Hepatocyte (in vitro differentiated cells): Measurements from ENCODE around the gene EEFSEC. TPM values are rescaled to one million over a fixed set of nuclear protein-coding genes. Genes with fewer than 3 reads are reported as not detected.

Experiments used
- DNase-seq: peaks from one replicate; pipeline ENCODE4 v3.0.0-alpha.2; 2016; ENCODE audit warnings: low spot score
- H2AFZ ChIP-seq: fragments of 200-600 bp; sonication (generic); 2 replicates; pipeline ENCODE4 v1.6.0; 2016; ENCODE audit warnings: antibody characterized with exemption, mild to moderate bottlenecking
- H3K27ac ChIP-seq: fragments of 200-600 bp; sonication (generic); 2 replicates; pipeline ENCODE4 v1.5.1; 2016; ENCODE audit warnings: mild to moderate bottlenecking
- H3K27me3 ChIP-seq: fragments of 200-600 bp; sonication (generic); 2 replicates; pipeline ENCODE4 v1.6.1; 2016
- H3K36me3 ChIP-seq: fragments of 200-600 bp; sonication (generic); replicated peaks from 2 replicates; pipeline ENCODE4 v1.5.1; 2016; ENCODE audit warnings: low read depth; ENCODE audit not compliant: insufficient read depth
- H3K4me1 ChIP-seq: fragments of 200-600 bp; sonication (generic); 2 replicates; pipeline ENCODE4 v1.5.1; 2016; ENCODE audit warnings: mild to moderate bottlenecking, moderate library complexity; ENCODE audit not compliant: insufficient read depth
- H3K4me2 ChIP-seq: fragments of 200-600 bp; sonication (generic); 2 replicates; pipeline ENCODE4 v1.6.0; 2016
- H3K4me3 ChIP-seq: fragments of 200-600 bp; sonication (generic); 2 replicates; pipeline ENCODE4 v1.5.1; 2016; ENCODE audit warnings: mild to moderate bottlenecking
- H3K79me2 ChIP-seq: fragments of 200-600 bp; sonication (generic); 2 replicates; pipeline ENCODE4 v1.6.0; 2017; ENCODE audit warnings: mild to moderate bottlenecking
- H3K9me2 ChIP-seq: fragments of 200-600 bp; sonication (generic); replicated peaks from 2 replicates; pipeline ENCODE4 v1.6.0; 2017; ENCODE audit warnings: mild to moderate bottlenecking; ENCODE audit not compliant: insufficient read depth
- H3K9me3 ChIP-seq: fragments of 200-600 bp; sonication (generic); 2 replicates; pipeline ENCODE4 v1.5.1; 2016; ENCODE audit warnings: low read depth, mild to moderate bottlenecking
- H4K20me1 ChIP-seq: fragments of 200-600 bp; sonication (generic); 2 replicates; pipeline ENCODE4 v1.6.0; 2016; ENCODE audit warnings: mild to moderate bottlenecking; ENCODE audit not compliant: insufficient read depth, poor library complexity, severe bottlenecking
- EZH2 ChIP-seq: fragments of 200-600 bp; sonication (generic); IDR thresholded peaks from 2 replicates; pipeline ENCODE4 v1.6.1; 2016; ENCODE audit warnings: antibody characterized with exemption, mild to moderate bottlenecking, borderline replicate concordance
- EZH2phosphoT487 ChIP-seq: fragments of 200-600 bp; sonication (generic); IDR thresholded peaks from one replicate; pipeline ENCODE4 v1.6.1; 2018; ENCODE audit warnings: antibody characterized with exemption, mild to moderate bottlenecking, low read depth, moderate library complexity; ENCODE audit not compliant: unreplicated experiment, severe bottlenecking
- WGBS: methylation state at CpG from one replicate; pipeline ENCODE4 v1.1.6; 2016; ENCODE audit warnings: low lambda C conversion rate; ENCODE audit errors: missing lambda C conversion rate; 5-methylcytosine and 5-hydroxymethylcytosine counted together
- polyA plus RNA-seq: library from polyadenylated mRNA; unstranded; fragments of >200 nt; fragmentation: Nextera tagmentation; extraction: Ambion mirVana; gene quantifications from 2 replicates; pipeline ENCODE4 v1.2.1, GENCODE V29; 2016
- total RNA-seq: library from RNA; depleted of rRNA; stranded (reverse); fragments of >200 nt; gene quantifications from 2 replicates; pipeline ENCODE4 v1.2.3, GENCODE V29; 2014
- TF ChIP-seq, protein P1 (sequence below): fragments of 200-600 bp; sonication (generic); IDR thresholded peaks from 2 replicates; pipeline ENCODE4 v1.5.1; 2016; ENCODE audit warnings: antibody characterized with exemption, mild to moderate bottlenecking; ENCODE audit not compliant: poor library complexity

Gene EEFSEC
- total and polyA plus RNA-seq, 2 experiments from 2014 or later = 9.8 to 17.5 TPM

GRCh38 chr3:128307781-128308469, 154.6 kb downstream of the EEFSEC start:
- Histone ChIP-seq H3K9me2 (no peaks in the 10 kb centered on the region), H3K4me2 (no peak overlapping the region), H2AFZ (no peak overlapping the region), H3K27ac (no peak overlapping the region), H3K4me3 (no peak overlapping the region), H3K36me3 (no peaks in the 10 kb centered on the region), H3K27me3 (no peaks in the 10 kb centered on the region), H4K20me1 (no peaks in the 10 kb centered on the region), H3K79me2 (no peaks in the 10 kb centered on the region), H3K4me1 (no peaks in the 10 kb centered on the region), H3K9me3 (no peaks in the 10 kb centered on the region)
- 95% methylated on average over 6 of the region's 6 CpGs for WGBS
- TF ChIP-seq, protein P1, sequence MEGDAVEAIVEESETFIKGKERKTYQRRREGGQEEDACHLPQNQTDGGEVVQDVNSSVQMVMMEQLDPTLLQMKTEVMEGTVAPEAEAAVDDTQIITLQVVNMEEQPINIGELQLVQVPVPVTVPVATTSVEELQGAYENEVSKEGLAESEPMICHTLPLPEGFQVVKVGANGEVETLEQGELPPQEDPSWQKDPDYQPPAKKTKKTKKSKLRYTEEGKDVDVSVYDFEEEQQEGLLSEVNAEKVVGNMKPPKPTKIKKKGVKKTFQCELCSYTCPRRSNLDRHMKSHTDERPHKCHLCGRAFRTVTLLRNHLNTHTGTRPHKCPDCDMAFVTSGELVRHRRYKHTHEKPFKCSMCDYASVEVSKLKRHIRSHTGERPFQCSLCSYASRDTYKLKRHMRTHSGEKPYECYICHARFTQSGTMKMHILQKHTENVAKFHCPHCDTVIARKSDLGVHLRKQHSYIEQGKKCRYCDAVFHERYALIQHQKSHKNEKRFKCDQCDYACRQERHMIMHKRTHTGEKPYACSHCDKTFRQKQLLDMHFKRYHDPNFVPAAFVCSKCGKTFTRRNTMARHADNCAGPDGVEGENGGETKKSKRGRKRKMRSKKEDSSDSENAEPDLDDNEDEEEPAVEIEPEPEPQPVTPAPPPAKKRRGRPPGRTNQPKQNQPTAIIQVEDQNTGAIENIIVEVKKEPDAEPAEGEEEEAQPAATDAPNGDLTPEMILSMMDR = no peak
- TF ChIP-seq EZH2 (no peak), EZH2phosphoT487 (no peak)
- DNase-seq = no peak

GRCh38 chr3:128309026-128309425, 155.7 kb downstream of the EEFSEC start:
- Histone ChIP-seq H3K4me2 (no peak overlapping the region), H3K27me3 (no peaks in the 10 kb centered on the region), H3K9me3 (no peaks in the 10 kb centered on the region), H3K36me3 (no peaks in the 10 kb centered on the region), H3K4me3 (no peak overlapping the region), H3K79me2 (no peaks in the 10 kb centered on the region), H4K20me1 (no peaks in the 10 kb centered on the region), H3K27ac (no peak overlapping the region), H3K9me2 (no peaks in the 10 kb centered on the region), H3K4me1 (no peaks in the 10 kb centered on the region), H2AFZ (no peak overlapping the region)
- DNase-seq = no peak
- 92% methylated on average over 8 of the region's 8 CpGs for WGBS
- TF ChIP-seq, protein P1 = no peak
- TF ChIP-seq EZH2 (no peak), EZH2phosphoT487 (no peak)

GRCh38 chr3:128310286-128311058, 157.2 kb downstream of the EEFSEC start:
- Histone ChIP-seq H3K4me2 (no peak overlapping the region), H3K4me1 (no peaks in the 10 kb centered on the region), H3K4me3 (no peak overlapping the region), H3K27ac (no peak overlapping the region), H3K36me3 (no peaks in the 10 kb centered on the region), H3K9me3 (no peaks in the 10 kb centered on the region), H2AFZ (no peak overlapping the region), H3K9me2 (no peaks in the 10 kb centered on the region), H3K27me3 (no peaks in the 10 kb centered on the region), H4K20me1 (no peaks in the 10 kb centered on the region), H3K79me2 (no peaks in the 10 kb centered on the region)
- no peak for TF ChIP-seq EZH2
- TF ChIP-seq EZH2phosphoT487 = no peak
- TF ChIP-seq, protein P1 = no peak
- DNase-seq = no peak
- 86% methylated on average over 4 of the region's 4 CpGs for WGBS
